H1 (cell line): ENCODE results near the gene SNX21. TPM values are rescaled to one million over a fixed set of nuclear protein-coding genes. Genes with fewer than 3 reads are reported as not detected.

Source experiments
- E2F6 ChIP-seq: IDR thresholded peaks from 2 replicates; pipeline ENCODE4 v1.6.1; 2012; ENCODE audit warnings: inconsistent platforms
- KDM1A ChIP-seq: fragments of 200-600, 300-600 bp; sonication (generic); IDR thresholded peaks from 2 replicates; pipeline ENCODE4 v1.7.1; 2016; ENCODE audit warnings: mild to moderate bottlenecking, low read length, borderline replicate concordance
- TAF1 ChIP-seq: IDR thresholded peaks from 2 replicates; pipeline ENCODE4 v1.6.1; 2011; ENCODE audit warnings: mild to moderate bottlenecking, low read depth, low read length
- polyA plus RNA-seq, 7 experiments: library from polyadenylated mRNA; depleted of rRNA in 3 of 7; stranded (reverse) in 5 of 7; unstranded in 2 of 7; fragments of >200 nt in 5 of 7; fragments of 200-250 nt in 2 of 7; gene quantifications; 1 replicate in 5 of 7; 2 replicates in 1 of 7; 4 replicates in 1 of 7; pipeline versions ENCODE4 v1.2.1 to v1.2.3, GENCODE V29; 2011 to 2013; ENCODE audit warnings: missing spikeins in 2 of 7, mixed read lengths in 2 of 7
- total RNA-seq: library from RNA; stranded (reverse); fragmentation: NEBNext Ultra II Directional; extraction: Animal tissue kit (Norgen Biotek cat#: 25700); gene quantifications from 2 replicates; pipeline ENCODE4 v1.2.1, GENCODE V29; 2021

Gene SNX21
- total and polyA plus RNA-seq, 2 of the 8 experiments (the other 6 are each of a cell fraction or from before 2014, with no cell fraction given): 15.8 to 16.8 TPM

GRCh38 chr20:45850926-45851325 is 17.3 kb downstream of the SNX21 start (continued):
- TF ChIP-seq KDM1A: no peak
- TF ChIP-seq E2F6: no peak
- no peak for TF ChIP-seq TAF1
